DND-41 (cell line): ENCODE results near the gene KCNK3.

Experiments used
- EZH2 ChIP-seq: IDR thresholded peaks from 3 replicates; pipeline ENCODE4 v1.6.1; 2012; ENCODE audit warnings: borderline replicate concordance, low read depth, mild to moderate bottlenecking, moderate library complexity, low read length, inconsistent platforms; ENCODE audit not compliant: severe bottlenecking
- TF ChIP-seq, protein P1 (sequence below): IDR thresholded peaks from 2 replicates; pipeline ENCODE4 v1.5.1; 2012; ENCODE audit warnings: borderline replicate concordance, low read length, moderate library complexity, mild to moderate bottlenecking; ENCODE audit not compliant: poor library complexity, severe bottlenecking; ENCODE audit errors: extremely low read depth

- TF ChIP-seq, protein P1, sequence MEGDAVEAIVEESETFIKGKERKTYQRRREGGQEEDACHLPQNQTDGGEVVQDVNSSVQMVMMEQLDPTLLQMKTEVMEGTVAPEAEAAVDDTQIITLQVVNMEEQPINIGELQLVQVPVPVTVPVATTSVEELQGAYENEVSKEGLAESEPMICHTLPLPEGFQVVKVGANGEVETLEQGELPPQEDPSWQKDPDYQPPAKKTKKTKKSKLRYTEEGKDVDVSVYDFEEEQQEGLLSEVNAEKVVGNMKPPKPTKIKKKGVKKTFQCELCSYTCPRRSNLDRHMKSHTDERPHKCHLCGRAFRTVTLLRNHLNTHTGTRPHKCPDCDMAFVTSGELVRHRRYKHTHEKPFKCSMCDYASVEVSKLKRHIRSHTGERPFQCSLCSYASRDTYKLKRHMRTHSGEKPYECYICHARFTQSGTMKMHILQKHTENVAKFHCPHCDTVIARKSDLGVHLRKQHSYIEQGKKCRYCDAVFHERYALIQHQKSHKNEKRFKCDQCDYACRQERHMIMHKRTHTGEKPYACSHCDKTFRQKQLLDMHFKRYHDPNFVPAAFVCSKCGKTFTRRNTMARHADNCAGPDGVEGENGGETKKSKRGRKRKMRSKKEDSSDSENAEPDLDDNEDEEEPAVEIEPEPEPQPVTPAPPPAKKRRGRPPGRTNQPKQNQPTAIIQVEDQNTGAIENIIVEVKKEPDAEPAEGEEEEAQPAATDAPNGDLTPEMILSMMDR, result no peak
- TF ChIP-seq EZH2, result no peak
These were observed 44.5 kb upstream of the KCNK3 start for GRCh38 chr2:26647981-26648380.
